Activated B cell treated with CpG ODN at 0.5 μM for 24 hours (primary cell): Measurements from ENCODE around the gene SCARF2. TPM values are rescaled to one million over a fixed set of nuclear protein-coding genes. Genes with fewer than 3 reads are reported as not detected.

Source experiments
- ATAC-seq: fragments of 200-7000 bp; cut with Tn5 transposase; one replicate; pipeline ENCODE4 v1.10.0; 2021; ENCODE audit warnings: low read depth, mild to moderate bottlenecking, moderate library complexity
- CTCF ChIA-PET: fragments of 350-600 bp; sonication (Branson Sonifier 250); formaldehyde crosslinking; loops from one replicate; lab custom pipeline; 2021; ENCODE audit warnings: antibody characterized with exemption; lab: Charles Lee
- POLR2A ChIA-PET: fragments of 350-600 bp; sonication (Branson Sonifier 250); formaldehyde crosslinking; loops from one replicate; lab custom pipeline; 2021; ENCODE audit warnings: antibody characterized with exemption; lab: Charles Lee
- DNase-seq: peaks from one replicate; pipeline ENCODE4 v3.0.0; 2022
- H3K27ac Mint-ChIP-seq: one replicate; pipeline ENCODE4 v1.8.0; 2020; ENCODE audit warnings: mixed read lengths
- H3K27me3 Mint-ChIP-seq: one replicate; pipeline ENCODE4 v1.8.0; 2021; ENCODE audit warnings: mixed read lengths
- H3K36me3 Mint-ChIP-seq: one replicate; pipeline ENCODE4 v1.8.0; 2021; ENCODE audit warnings: low read depth, mixed read lengths
- H3K4me1 Mint-ChIP-seq: one replicate; pipeline ENCODE4 v1.8.0; 2021; ENCODE audit warnings: mixed read lengths
- H3K4me3 Mint-ChIP-seq: one replicate; pipeline ENCODE4 v1.8.0; 2020; ENCODE audit warnings: mild to moderate bottlenecking, mixed read lengths
- H3K9me3 Mint-ChIP-seq: one replicate; pipeline ENCODE4 v1.8.0; 2020; ENCODE audit warnings: mixed read lengths
- intact Hi-C: fragments of 100-400 bp; cut with micrococcal nuclease; formaldehyde crosslinking; loops from one replicate; pipeline ENCODE4 v1.15.1; 2024
- total RNA-seq: library from RNA; stranded (reverse); gene quantifications from 2 replicates; pipeline ENCODE4 v1.2.3, GENCODE V29; 2022
- TF ChIP-seq, protein P1 (sequence below): fragments of 200-600 bp; IDR thresholded peaks from one replicate; pipeline ENCODE4 v1.8.0; 2022; ENCODE audit warnings: antibody characterized with exemption, mild to moderate bottlenecking

Gene SCARF2
- total RNA-seq, 1 donor from 2014 or later: 0.18 TPM

GRCh38 chr22:20449819-20450550 is 12.4 kb upstream of the SCARF2 start:
- CTCF ChIA-PET: interaction anchor here (0.6 kb wide), 1 partner anchor 113 kb away, joined by 4 read pairs; no protein-coding TSS in a partner anchor
- peaks cover 36% of the 10 kb centered on the region for H3K36me3 Mint-ChIP-seq

GRCh38 chr22:20448630-20449029 is 11.0 kb upstream of the SCARF2 start:
- no peak overlapping the region for H3K4me3 Mint-ChIP-seq
- POLR2A ChIA-PET: no interaction called here
- no peaks in the 10 kb centered on the region for H3K9me3 Mint-ChIP-seq
- DNase-seq (no peak), ATAC-seq (no peak)
- CTCF ChIA-PET: no interaction called here
- H3K27me3 Mint-ChIP-seq: no peaks in the 10 kb centered on the region
- H3K27ac Mint-ChIP-seq: no peak overlapping the region
- peaks cover 46% of the 10 kb centered on the region for H3K36me3 Mint-ChIP-seq
- TF ChIP-seq, protein P1, sequence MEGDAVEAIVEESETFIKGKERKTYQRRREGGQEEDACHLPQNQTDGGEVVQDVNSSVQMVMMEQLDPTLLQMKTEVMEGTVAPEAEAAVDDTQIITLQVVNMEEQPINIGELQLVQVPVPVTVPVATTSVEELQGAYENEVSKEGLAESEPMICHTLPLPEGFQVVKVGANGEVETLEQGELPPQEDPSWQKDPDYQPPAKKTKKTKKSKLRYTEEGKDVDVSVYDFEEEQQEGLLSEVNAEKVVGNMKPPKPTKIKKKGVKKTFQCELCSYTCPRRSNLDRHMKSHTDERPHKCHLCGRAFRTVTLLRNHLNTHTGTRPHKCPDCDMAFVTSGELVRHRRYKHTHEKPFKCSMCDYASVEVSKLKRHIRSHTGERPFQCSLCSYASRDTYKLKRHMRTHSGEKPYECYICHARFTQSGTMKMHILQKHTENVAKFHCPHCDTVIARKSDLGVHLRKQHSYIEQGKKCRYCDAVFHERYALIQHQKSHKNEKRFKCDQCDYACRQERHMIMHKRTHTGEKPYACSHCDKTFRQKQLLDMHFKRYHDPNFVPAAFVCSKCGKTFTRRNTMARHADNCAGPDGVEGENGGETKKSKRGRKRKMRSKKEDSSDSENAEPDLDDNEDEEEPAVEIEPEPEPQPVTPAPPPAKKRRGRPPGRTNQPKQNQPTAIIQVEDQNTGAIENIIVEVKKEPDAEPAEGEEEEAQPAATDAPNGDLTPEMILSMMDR: no peak
- no peaks in the 10 kb centered on the region for H3K4me1 Mint-ChIP-seq
- intact Hi-C loops: no loop called here

More at GRCh38 chr22:20449819-20450550, 12.4 kb upstream of the SCARF2 start:
- TF ChIP-seq, protein P1: no peak
- Mint-ChIP-seq H3K4me3 (no peak overlapping the region), H3K9me3 (no peaks in the 10 kb centered on the region), H3K27me3 (no peaks in the 10 kb centered on the region), H3K4me1 (no peaks in the 10 kb centered on the region), H3K27ac (no peak overlapping the region)
- no peak for DNase-seq
- intact Hi-C loops: no loop called here
- POLR2A ChIA-PET: no interaction called here
- no peak for ATAC-seq

GRCh38 chr22:20446383-20446970 is 8.9 kb upstream of the SCARF2 start:
- intact Hi-C loops: no loop called here
- TF ChIP-seq, protein P1: no peak
- Mint-ChIP-seq H3K36me3 (peaks cover 53% of the 10 kb centered on the region), H3K27me3 (no peaks in the 10 kb centered on the region), H3K4me1 (no peaks in the 10 kb centered on the region), H3K4me3 (no peak overlapping the region), H3K9me3 (no peaks in the 10 kb centered on the region), H3K27ac (no peak overlapping the region)
- ChIA-PET CTCF (no interaction called here), POLR2A (interaction anchor here (0.7 kb wide), 1 partner anchor 114 kb away, joined by 5 read pairs; no protein-coding TSS in a partner anchor)
- DNase-seq (no peak), ATAC-seq (no peak)

GRCh38 chr22:20444325-20444724 is 6.7 kb upstream of the SCARF2 start:
- no peak for DNase-seq
- intact Hi-C loops: no loop called here
- H3K4me1 Mint-ChIP-seq: no peaks in the 10 kb centered on the region
- TF ChIP-seq, protein P1: no peak
- ChIA-PET POLR2A (interaction anchor here (0.6 kb wide), 1 partner anchor 12 kb away, joined by 3 read pairs; no protein-coding TSS in a partner anchor), CTCF (no interaction called here)
- ATAC-seq: no peak
- H3K36me3 Mint-ChIP-seq: peaks cover 40% of the 10 kb centered on the region
- peaks cover 3% of the 10 kb centered on the region for H3K27me3 Mint-ChIP-seq
- no peak overlapping the region for H3K4me3 Mint-ChIP-seq
- H3K9me3 Mint-ChIP-seq: no peaks in the 10 kb centered on the region
- H3K27ac Mint-ChIP-seq: no peak overlapping the region
